Adipocyte (in vitro differentiated cells): ENCODE measurements around the gene SRRM1.
"Not testable (repeated sequence)": the region's sequence is repeated elsewhere in the genome, so short reads cannot be mapped to it uniquely, and the experiment has no call there.

Experiments used
- DNase-seq: peaks from one replicate; pipeline ENCODE4 v3.0.0-alpha.2; 2015; ENCODE audit warnings: low read depth
- H3K27me3 ChIP-seq: replicated peaks from 2 replicates; pipeline ENCODE4 v1.7.0; 2013; ENCODE audit warnings: mild to moderate bottlenecking, low read length, moderate library complexity; ENCODE audit not compliant: control insufficient read depth, insufficient read depth
- H3K36me3 ChIP-seq: 2 replicates; pipeline ENCODE4 v1.7.0; 2013; ENCODE audit warnings: low read length, mild to moderate bottlenecking, moderate library complexity; ENCODE audit not compliant: control insufficient read depth, insufficient read depth, severe bottlenecking
- H3K4me1 ChIP-seq: 2 replicates; pipeline ENCODE4 v1.7.0; 2013; ENCODE audit warnings: mild to moderate bottlenecking, low read length, moderate library complexity; ENCODE audit not compliant: control insufficient read depth, insufficient read depth
- H3K4me3 ChIP-seq: 2 replicates; pipeline ENCODE4 v1.7.0; 2013; ENCODE audit warnings: mild to moderate bottlenecking, low read length, moderate library complexity
- H3K9ac ChIP-seq: 2 replicates; pipeline ENCODE4 v1.7.0; 2013; ENCODE audit warnings: mild to moderate bottlenecking, low read length, moderate library complexity
- H3K9me3 ChIP-seq: 2 replicates; pipeline ENCODE4 v1.7.0; 2013; ENCODE audit warnings: mild to moderate bottlenecking, low read length, moderate library complexity; ENCODE audit not compliant: control insufficient read depth

Gene SRRM1

DNA sequence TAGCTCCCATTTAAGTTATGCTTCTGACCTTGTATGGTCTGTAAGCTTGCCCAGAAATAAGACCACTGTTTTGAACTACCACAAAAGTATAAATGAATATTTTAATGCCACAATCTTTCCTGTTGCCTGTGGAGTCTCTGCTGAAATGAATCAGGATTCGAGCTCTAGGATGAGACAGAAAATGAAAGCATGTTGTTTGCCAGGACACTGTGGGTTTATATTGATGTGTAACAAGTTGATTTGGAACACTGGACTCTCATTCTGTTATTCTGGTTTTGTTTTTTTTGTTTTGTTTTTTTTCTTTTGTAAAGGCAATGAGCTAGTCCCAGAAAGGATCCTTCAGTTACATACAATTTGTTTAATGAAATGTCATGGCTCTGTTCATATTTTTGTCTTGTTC, 29.6 kb downstream of the SRRM1 start:
- H3K9me3 ChIP-seq, H3K4me3 ChIP-seq, H3K27me3 ChIP-seq, H3K4me1 ChIP-seq: not testable (repeated sequence)
- peak; percentile 55 for DNase-seq
- H3K9ac ChIP-seq = peak overlapping the region; percentile 19
- peaks cover 70% of the 10 kb centered on the region for H3K36me3 ChIP-seq

DNA sequence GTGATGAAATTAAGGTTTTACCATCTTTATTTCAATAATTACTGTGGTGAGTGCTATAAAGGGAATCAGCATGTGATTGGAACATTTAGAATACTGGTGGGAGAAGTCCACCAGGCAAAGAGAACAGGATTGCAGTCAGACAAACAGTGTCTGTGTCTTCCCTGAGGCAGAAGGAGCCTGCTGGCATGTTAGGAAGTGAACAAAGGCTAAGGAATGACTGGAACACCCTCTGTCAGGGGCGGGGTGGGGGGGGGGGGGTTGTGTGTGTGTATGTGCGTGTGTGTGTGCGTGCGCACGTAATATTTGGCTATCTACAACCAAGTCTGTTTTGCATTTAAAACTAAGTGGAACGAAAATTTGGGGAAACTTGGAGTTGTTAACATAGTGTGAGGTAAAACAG, 30.2 kb downstream of the SRRM1 start:
- Histone ChIP-seq H3K9me3 (no peaks in the 10 kb centered on the region), H3K9ac (no peak overlapping the region), H3K36me3 (peaks cover 64% of the 10 kb centered on the region)

DNA sequence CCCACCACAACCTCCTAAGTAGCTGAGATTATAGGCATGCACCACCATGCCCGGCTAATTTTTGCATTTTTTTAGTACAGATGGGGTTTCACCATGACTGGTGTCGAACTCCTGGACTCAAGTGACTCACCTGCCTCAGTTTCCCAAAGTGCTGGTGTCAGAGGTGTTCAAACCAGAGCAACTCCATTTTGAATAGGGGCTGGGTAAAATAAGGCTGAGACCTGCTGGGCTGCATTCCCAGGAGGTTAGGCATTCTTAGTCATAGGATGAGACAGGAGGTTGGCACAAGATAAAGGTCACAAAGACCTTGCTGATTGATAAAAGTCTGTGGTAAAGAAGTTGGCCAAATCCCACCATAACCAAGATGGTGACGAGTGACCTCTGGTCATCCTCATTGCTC, 35.3 kb downstream of the SRRM1 start:
- not testable (repeated sequence) for H3K9ac ChIP-seq, DNase-seq, H3K4me3 ChIP-seq, H3K9me3 ChIP-seq, H3K4me1 ChIP-seq, H3K27me3 ChIP-seq
- H3K36me3 ChIP-seq = peaks cover 19% of the 10 kb centered on the region

More for the DNA sequence above, 30.2 kb downstream of the SRRM1 start:
- no peaks in the 10 kb centered on the region for H3K27me3 ChIP-seq
- no peak overlapping the region for H3K4me3 ChIP-seq
- peak; percentile 42 for DNase-seq
- peaks cover 11% of the 10 kb centered on the region for H3K4me1 ChIP-seq

DNA sequence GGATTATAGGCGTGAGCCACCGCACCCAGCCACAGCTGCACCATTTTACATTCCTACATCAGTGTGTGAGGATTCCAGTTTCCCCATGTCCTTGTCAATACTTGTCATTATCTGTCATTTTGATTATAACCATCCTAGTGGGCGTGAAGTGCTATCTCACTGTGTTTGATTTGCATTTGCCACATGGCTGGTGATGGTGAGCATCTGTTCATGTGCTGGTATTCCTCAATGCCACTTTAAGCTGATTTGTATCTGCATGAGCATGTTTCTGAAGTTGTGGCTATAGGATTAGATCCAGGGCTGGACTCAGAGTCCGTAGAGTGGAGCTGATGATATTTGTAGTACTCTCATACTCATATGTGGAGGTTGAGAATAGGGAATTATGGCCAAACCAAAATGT, 36.6 kb downstream of the SRRM1 start:
- peaks cover 15% of the 10 kb centered on the region for H3K4me1 ChIP-seq
- peaks cover 6% of the 10 kb centered on the region for H3K36me3 ChIP-seq
- H3K27me3 ChIP-seq = no peaks in the 10 kb centered on the region
- DNase-seq = no peak
- no peak overlapping the region for H3K4me3 ChIP-seq
- no peaks in the 10 kb centered on the region for H3K9me3 ChIP-seq
- no peak overlapping the region for H3K9ac ChIP-seq

- peak; percentile 84 for DNase-seq
- no peaks in the 10 kb centered on the region for H3K36me3 ChIP-seq
- no peaks in the 10 kb centered on the region for H3K27me3 ChIP-seq
- peak overlapping the region; percentile 75 for H3K9ac ChIP-seq
- no peaks in the 10 kb centered on the region for H3K9me3 ChIP-seq
- peaks cover 11% of the 10 kb centered on the region for H3K4me1 ChIP-seq
- peak overlapping the region; percentile 37 for H3K4me3 ChIP-seq
Observed at GRCh38 chr1:24683713-24684162, 40.6 kb downstream of the SRRM1 start.

DNA sequence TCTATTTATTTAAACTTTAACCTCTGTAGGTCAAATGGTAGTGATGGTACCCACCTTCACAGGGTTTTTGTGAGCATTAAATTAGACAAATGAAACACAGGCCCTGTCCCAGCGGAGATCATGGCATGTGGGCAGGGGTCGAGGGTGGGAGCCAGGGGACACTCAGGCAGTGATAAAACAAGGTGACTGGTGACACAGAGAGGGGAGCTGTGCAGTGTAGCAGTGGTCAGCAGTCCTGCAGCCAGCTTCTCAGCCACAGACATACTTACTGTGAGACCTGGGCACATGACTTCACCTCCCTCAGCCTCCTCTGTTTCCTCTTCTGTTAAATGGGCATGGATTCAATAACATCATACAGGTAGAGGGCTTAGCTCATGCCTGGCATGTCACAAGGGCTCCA, 44.9 kb downstream of the SRRM1 start:
- no peaks in the 10 kb centered on the region for H3K9me3 ChIP-seq
- H3K4me3 ChIP-seq = no peak overlapping the region
- no peaks in the 10 kb centered on the region for H3K36me3 ChIP-seq
- no peaks in the 10 kb centered on the region for H3K27me3 ChIP-seq
- H3K4me1 ChIP-seq = peaks cover 12% of the 10 kb centered on the region
- peak overlapping the region; percentile 36 for H3K9ac ChIP-seq
- DNase-seq = no peak

DNA sequence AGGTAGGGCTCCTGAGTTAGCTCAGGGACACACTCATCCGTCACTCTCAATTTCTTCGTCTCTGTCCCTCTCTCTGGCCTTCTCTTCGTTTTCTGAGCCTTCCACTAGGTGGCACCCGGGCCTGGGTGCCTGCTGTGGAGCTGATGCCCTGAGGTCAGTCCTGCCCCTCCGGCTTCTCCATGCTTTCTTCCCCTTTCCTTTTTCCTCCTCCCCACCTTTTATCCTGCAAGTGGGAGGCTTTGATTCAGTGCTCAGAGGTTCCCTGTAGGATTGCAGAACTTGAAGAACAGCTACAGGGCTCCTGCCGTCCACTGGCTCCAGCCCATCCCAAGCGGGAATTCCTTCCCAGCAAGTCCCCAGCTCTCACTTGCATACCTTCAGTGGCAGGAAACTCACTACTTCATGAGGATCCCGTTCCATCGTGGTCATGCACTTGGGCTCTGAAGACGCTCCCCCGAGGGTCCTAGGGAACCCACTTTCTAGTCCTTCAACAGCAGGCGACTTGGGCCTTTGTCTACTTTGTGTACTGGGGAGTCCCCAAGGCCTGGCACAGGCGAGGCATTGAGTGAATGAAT, 45.6 kb downstream of the SRRM1 start:
- peak; percentile 90 for DNase-seq
- no peak overlapping the region for H3K4me3 ChIP-seq
- H3K9ac ChIP-seq = peak overlapping the region; percentile 36
- peaks cover 8% of the 10 kb centered on the region for H3K4me1 ChIP-seq
- no peaks in the 10 kb centered on the region for H3K36me3 ChIP-seq
- H3K9me3 ChIP-seq = no peaks in the 10 kb centered on the region
- H3K27me3 ChIP-seq = no peaks in the 10 kb centered on the region

- H3K4me1 ChIP-seq = peaks cover 11% of the 10 kb centered on the region
- H3K9me3 ChIP-seq = no peaks in the 10 kb centered on the region
- H3K4me3 ChIP-seq = no peak overlapping the region
- no peak overlapping the region for H3K9ac ChIP-seq
- DNase-seq = no peak
- H3K36me3 ChIP-seq = no peaks in the 10 kb centered on the region
- H3K27me3 ChIP-seq = no peaks in the 10 kb centered on the region
Observed at GRCh38 chr1:24691051-24691450, 47.9 kb downstream of the SRRM1 start.

DNA sequence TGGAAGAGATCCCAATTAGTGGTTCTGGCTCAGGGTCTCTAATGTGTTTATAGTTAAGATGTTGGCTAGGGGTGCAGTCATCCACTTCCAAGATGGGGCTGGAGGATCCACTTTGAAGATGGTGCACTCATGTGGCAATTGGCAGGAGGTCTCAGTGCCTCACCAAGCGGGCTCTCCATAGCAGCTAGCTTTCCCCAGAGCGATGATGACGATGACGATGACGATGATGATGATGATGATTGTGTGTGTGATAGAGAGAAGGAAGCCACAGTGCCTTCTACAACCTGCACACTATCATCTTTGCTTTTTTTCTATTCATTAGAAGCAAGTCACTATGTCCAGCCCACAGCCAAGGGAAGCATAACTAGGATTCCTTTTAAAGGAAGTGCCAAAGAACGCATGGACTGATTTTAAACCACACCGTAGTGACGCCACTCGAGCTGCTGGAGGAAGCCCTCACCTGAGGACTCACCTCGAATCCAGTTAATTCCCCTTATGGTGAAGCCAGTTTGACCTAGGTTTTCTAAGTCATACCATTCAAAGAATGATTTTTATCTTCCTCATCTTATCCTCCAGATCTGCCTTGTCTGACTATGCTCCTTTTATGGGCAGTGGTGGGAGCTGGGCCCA, 49.4 kb downstream of the SRRM1 start:
- H3K9ac ChIP-seq = no peak overlapping the region
- no peaks in the 10 kb centered on the region for H3K36me3 ChIP-seq
- H3K27me3 ChIP-seq = no peaks in the 10 kb centered on the region
- H3K4me3 ChIP-seq = no peak overlapping the region
- no peak for DNase-seq
- no peaks in the 10 kb centered on the region for H3K9me3 ChIP-seq
- peaks cover 11% of the 10 kb centered on the region for H3K4me1 ChIP-seq

DNA sequence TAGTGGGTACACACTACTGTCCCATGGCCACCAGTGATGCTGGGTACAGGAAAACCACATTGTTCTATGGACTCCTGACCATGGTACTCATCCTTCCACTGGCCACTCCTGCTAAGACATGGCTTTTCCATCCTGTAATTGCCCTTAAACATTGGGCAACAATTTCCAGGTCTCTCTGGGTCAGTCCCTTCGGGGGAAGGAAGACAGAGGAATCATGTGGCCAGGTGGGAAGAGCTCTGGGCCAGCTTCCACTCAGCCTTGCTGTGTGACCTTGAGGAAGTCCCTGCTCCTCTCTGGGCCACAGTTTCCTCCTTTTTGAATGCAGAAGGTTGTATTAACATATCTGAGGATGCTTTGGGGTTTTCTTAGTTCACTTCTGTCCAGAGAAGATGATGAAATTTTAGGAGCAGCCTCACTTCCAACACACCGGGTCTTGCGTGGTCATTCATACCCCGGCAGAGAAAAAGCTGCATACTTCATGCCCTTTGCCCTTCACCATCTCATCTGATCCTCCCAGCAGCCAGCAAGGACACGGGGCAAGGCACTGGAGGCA, 50.8 kb downstream of the SRRM1 start:
- Histone ChIP-seq H3K9ac (peak overlapping the region; percentile 52), H3K4me3 (peak overlapping the region; percentile 53), H3K27me3 (no peaks in the 10 kb centered on the region), H3K9me3 (no peaks in the 10 kb centered on the region), H3K36me3 (no peaks in the 10 kb centered on the region), H3K4me1 (peaks cover 8% of the 10 kb centered on the region)
- DNase-seq = no peak

DNA sequence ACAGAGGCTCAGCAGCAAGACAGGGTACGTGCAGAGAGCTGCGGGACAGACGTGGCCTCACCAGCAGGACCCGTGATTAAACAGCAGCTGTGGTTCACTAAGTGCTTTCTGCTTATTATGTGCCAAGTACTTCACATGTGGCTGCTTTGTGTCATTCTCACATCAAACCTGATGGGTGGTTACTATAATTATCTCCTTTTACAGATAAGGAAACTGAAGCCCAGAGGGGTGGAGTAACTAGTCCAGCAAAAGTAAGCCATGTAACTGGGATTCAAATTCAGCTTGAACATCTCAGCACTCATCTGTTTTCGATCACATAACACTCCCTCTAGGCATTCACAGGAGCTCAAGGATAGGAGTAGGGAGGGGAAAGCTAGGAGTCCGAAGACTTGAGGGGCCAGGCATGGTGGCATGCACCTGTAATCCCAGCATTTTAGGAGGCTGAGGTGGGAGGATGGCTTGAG, 51.3 kb downstream of the SRRM1 start:
- no peaks in the 10 kb centered on the region for H3K27me3 ChIP-seq
- DNase-seq = peak; percentile 16
- peaks cover 8% of the 10 kb centered on the region for H3K4me1 ChIP-seq
- H3K9me3 ChIP-seq = no peaks in the 10 kb centered on the region
- peak overlapping the region; percentile 53 for H3K4me3 ChIP-seq
- peak overlapping the region; percentile 52 for H3K9ac ChIP-seq
- no peaks in the 10 kb centered on the region for H3K36me3 ChIP-seq
